HepG2 (cell line): ENCODE data around the gene ENGASE. TPM values are rescaled to one million over a fixed set of nuclear protein-coding genes. Genes with fewer than 3 reads are reported as not detected.

Experiments used
- ATAC-seq: fragments of 200-7000 bp; cut with Tn5 transposase; 3 replicates; pipeline ENCODE4 v1.9.1; 2020; ENCODE audit warnings: mild to moderate bottlenecking, moderate library complexity
- BruUV-seq: library from RNA; stranded (reverse); fragments of 400-500 nt; replicated peaks from 2 replicates; lab custom pipeline; 2021; lab: Mats Ljungman, UMichigan
- CTCF ChIA-PET: fragments of 300-600 bp; formaldehyde crosslinking; extraction: SDS; loops from one replicate; lab custom pipeline; 2021; ENCODE audit warnings: low total read pairs, inconsistent platforms, low intra/inter-chr PET ratio; lab: Yijun Ruan, JAX
- POLR2A ChIA-PET: fragments of 350-600 bp; sonication (Branson Sonifier 250); formaldehyde crosslinking; loops from one replicate; lab custom pipeline; 2020; ENCODE audit warnings: antibody characterized with exemption, inconsistent platforms; lab: Yijun Ruan, JAX
- DNase-seq: peaks from one replicate; pipeline ENCODE4 v3.0.0-alpha.2; 2015; ENCODE audit warnings: low spot score
- FAIRE-seq: peaks from 3 replicates; lab custom pipeline; 2011; peaks lifted over from hg19 to GRCh38; lab: Jason Lieb, UNC
- H2AFZ ChIP-seq: one replicate; pipeline ENCODE4 v1.6.1; 2011; ENCODE audit warnings: low read length, inconsistent platforms
- H3K27ac ChIP-seq: fragments of 300-600 bp; 3 replicates; pipeline ENCODE4 v1.8.0; 2011; ENCODE audit warnings: mixed run types, mild to moderate bottlenecking, mixed read lengths, low read length, inconsistent platforms; ENCODE audit not compliant: insufficient read depth; ENCODE audit errors: extremely low read length
- H3K27me3 ChIP-seq, 2 experiments: fragments of 200-600 bp in 1 of 2; 2 replicates in 1 of 2; 3 replicates in 1 of 2; pipeline versions ENCODE4 v1.6.0 to v1.8.0; 2011; ENCODE audit warnings: low read length in 2 of 2, mild to moderate bottlenecking in 2 of 2, moderate library complexity in 2 of 2, inconsistent platforms in 1 of 2; ENCODE audit not compliant: insufficient read depth in 2 of 2, control insufficient read depth in 1 of 2
- H3K36me3 ChIP-seq, 2 experiments: fragments of 200-600 bp in 1 of 2; replicated peaks in 1 of 2; 2 replicates in 1 of 2; 3 replicates in 1 of 2; pipeline versions ENCODE4 v1.5.1 to v1.8.0; 2011; ENCODE audit warnings: low read length in 2 of 2, inconsistent platforms in 1 of 2; ENCODE audit not compliant: insufficient read depth in 2 of 2, control insufficient read depth in 1 of 2
- H3K4me1 ChIP-seq: 2 replicates; pipeline ENCODE4 v1.5.1; 2012; ENCODE audit warnings: low read length, inconsistent platforms; ENCODE audit not compliant: insufficient read depth
- H3K4me2 ChIP-seq: 2 replicates; pipeline ENCODE4 v1.6.0; 2011; ENCODE audit warnings: low read depth, low read length, inconsistent platforms
- H3K4me3 ChIP-seq, 3 experiments: fragments of 200-600 bp in 1 of 3; sonication (generic), shearing (Covaris generic) in 1 of 3; replicated peaks in 1 of 3; 2 replicates each; pipeline ENCODE4 v1.5.1; 2011 to 2016; ENCODE audit warnings: low read length in 3 of 3, inconsistent platforms in 2 of 3, low read depth in 2 of 3, mild to moderate bottlenecking in 2 of 3, control low read depth in 1 of 3, mixed read lengths in 1 of 3; ENCODE audit not compliant: insufficient read depth in 1 of 3
- H3K79me2 ChIP-seq: one replicate; pipeline ENCODE4 v1.6.1; 2011; ENCODE audit warnings: low read length, inconsistent platforms; ENCODE audit not compliant: insufficient read depth
- H3K9ac ChIP-seq: 2 replicates; pipeline ENCODE4 v1.6.0; 2011; ENCODE audit warnings: mild to moderate bottlenecking, low read depth, low read length, inconsistent platforms; ENCODE audit not compliant: insufficient read depth
- H3K9me3 ChIP-seq: 2 replicates; pipeline ENCODE4 v1.5.1; 2012; ENCODE audit warnings: mild to moderate bottlenecking, low read length
- H4K20me1 ChIP-seq: 2 replicates; pipeline ENCODE4 v1.6.0; 2011; ENCODE audit warnings: inconsistent platforms, mild to moderate bottlenecking, low read length, moderate library complexity; ENCODE audit not compliant: insufficient read depth
- DDIT3 ChIP-seq: sonication (generic); formaldehyde crosslinking; IDR thresholded peaks from 2 replicates; pipeline ENCODE4 v1.4.0; 2020; ENCODE audit warnings: mild to moderate bottlenecking, missing genetic modification reagents
- HIVEP1 ChIP-seq: sonication (generic); formaldehyde crosslinking; IDR thresholded peaks from 2 replicates; pipeline ENCODE4 v1.4.0; 2020; ENCODE audit warnings: mild to moderate bottlenecking, missing genetic modification reagents
- KLF12 ChIP-seq: sonication (generic); formaldehyde crosslinking; IDR thresholded peaks from 2 replicates; pipeline ENCODE4 v1.4.0; 2020; ENCODE audit warnings: missing genetic modification reagents, borderline replicate concordance
- KLF13 ChIP-seq: sonication (generic); formaldehyde crosslinking; IDR thresholded peaks from 2 replicates; pipeline ENCODE4 v1.4.0; 2020; ENCODE audit warnings: mild to moderate bottlenecking, missing genetic modification reagents
- SETDB1 ChIP-seq: sonication (generic); formaldehyde crosslinking; IDR thresholded peaks from 2 replicates; pipeline ENCODE4 v1.5.1; 2020; ENCODE audit warnings: missing genetic modification reagents, mild to moderate bottlenecking, borderline replicate concordance
- SMAD1 ChIP-seq: sonication (generic); formaldehyde crosslinking; IDR thresholded peaks from 2 replicates; pipeline ENCODE4 v1.4.0; 2020; ENCODE audit warnings: missing genetic modification reagents, low read depth, mild to moderate bottlenecking, borderline replicate concordance
- ZNF607 ChIP-seq: sonication (generic); formaldehyde crosslinking; IDR thresholded peaks from 2 replicates; pipeline ENCODE4 v1.5.1; 2020; ENCODE audit warnings: missing genetic modification reagents, mild to moderate bottlenecking, borderline replicate concordance
- WGBS: methylation state at CpG from one replicate; pipeline ENCODE4 v1.1.6; 2017; ENCODE audit warnings: low lambda C conversion rate; 5-methylcytosine and 5-hydroxymethylcytosine counted together
- in situ Hi-C: cut with HindIII; loops from 2 replicates; pipeline ENCODE4 v1.10.0; 2017; ENCODE audit warnings: low pct_unique_long_range_greater_than_20kb; ENCODE audit not compliant: extremely low pct_ligation_motif_present
- intact Hi-C: fragments of 100-400 bp; cut with micrococcal nuclease; formaldehyde crosslinking; loops from one replicate; pipeline ENCODE4 v1.10.0; 2022; ENCODE audit not compliant: unreplicated experiment
- polyA plus RNA-seq, 8 experiments: library from polyadenylated mRNA; depleted of rRNA in 3 of 8; stranded (reverse) in 7 of 8; unstranded in 1 of 8; fragments of >200 nt; fragmentation: Illumina TruSeq in 4 of 8; extraction: Trizol in 4 of 8; gene quantifications; 2 replicates each; pipeline versions ENCODE4 v1.2.1 to v1.2.3, GENCODE V29; 2011 to 2016; ENCODE audit warnings: low read depth in 4 of 8, missing spikeins in 1 of 8, mixed read lengths in 1 of 8; ENCODE audit not compliant: insufficient read depth in 1 of 8
- total RNA-seq, 5 experiments: library from RNA; depleted of rRNA; stranded (reverse); fragments of >200 nt; fragmentation: Illumina TruSeq; extraction: Trizol; gene quantifications; 2 replicates each; pipeline ENCODE4 v1.2.3, GENCODE V29; 2016; ENCODE audit warnings: low read depth in 1 of 5

ENGASE gene
- total and polyA plus RNA-seq, 2 of the 13 experiments (the other 11 are each of a cell fraction or from before 2014, with no cell fraction given), result 10.6 to 18.1 TPM

- Histone ChIP-seq H3K4me2 (no peak overlapping the region), H3K9me3 (no peaks in the 10 kb centered on the region), H3K4me3 (no peak overlapping the region), H4K20me1 (peaks cover 11% of the 10 kb centered on the region; the same call in 1 of the 2 replicates), H2AFZ (no peak overlapping the region)
- CTCF ChIA-PET, result interaction anchor here (1.1 to 1.6 kb wide), 5 partner anchors 300 to 620 kb away, joined by 3 to 36 read pairs (median 4); no protein-coding TSS in a partner anchor
- intact Hi-C loops, result no loop called here
- TF ChIP-seq ZNF607 (CRISPR knock-in tag) (no peak), KLF12 (CRISPR knock-in tag) (no peak), DDIT3 (CRISPR knock-in tag) (no peak), SETDB1 (CRISPR knock-in tag) (no peak), SMAD1 (CRISPR knock-in tag) (no peak), KLF13 (CRISPR knock-in tag) (no peak), HIVEP1 (CRISPR knock-in tag) (no peak)
- TF ChIP-seq, all 625 proteins: peak for 0
- WGBS, result 91% methylated on average over 24 of the region's 26 CpGs
- H3K36me3 ChIP-seq, result peaks cover 11 to 17% of the 10 kb centered on the region in 2 experiments; a peak in 4 of 5 replicates
- H3K9ac ChIP-seq, result no peak overlapping the region
- in situ Hi-C loops, result loop anchor here (5.0 kb wide), 1 partner anchor 299 kb away; no protein-coding TSS in a partner anchor
- H3K4me1 ChIP-seq, result no peaks in the 10 kb centered on the region
- peaks cover 2 to 30% of the 10 kb centered on the region in 2 experiments; a peak in 3 of 5 replicates for H3K27me3 ChIP-seq
- no peak for DNase-seq
- no peak overlapping the region for H3K27ac ChIP-seq
- POLR2A ChIA-PET, result interaction anchor here (1.2 to 1.8 kb wide), 2 partner anchors 62 to 79 kb away, joined by 4 to 8 read pairs; partner anchors contain the start of gene CANT1
- BruUV-seq, result no TSS peak
- no peak for FAIRE-seq
- ATAC-seq, result no peak
- no peaks in the 10 kb centered on the region for H3K79me2 ChIP-seq
Observed at GRCh38 chr17:79088247-79088996, 13.8 kb downstream of the ENGASE start.
